Medulla oblongata (tissue), 1 donor: ENCODE data around the gene NEURL1B.

Experiments
- DNase-seq: peaks from one replicate; pipeline ENCODE4 v3.0.0-alpha.2; 2015; ENCODE audit errors: extremely low spot score

The NEURL1B gene

DNA sequence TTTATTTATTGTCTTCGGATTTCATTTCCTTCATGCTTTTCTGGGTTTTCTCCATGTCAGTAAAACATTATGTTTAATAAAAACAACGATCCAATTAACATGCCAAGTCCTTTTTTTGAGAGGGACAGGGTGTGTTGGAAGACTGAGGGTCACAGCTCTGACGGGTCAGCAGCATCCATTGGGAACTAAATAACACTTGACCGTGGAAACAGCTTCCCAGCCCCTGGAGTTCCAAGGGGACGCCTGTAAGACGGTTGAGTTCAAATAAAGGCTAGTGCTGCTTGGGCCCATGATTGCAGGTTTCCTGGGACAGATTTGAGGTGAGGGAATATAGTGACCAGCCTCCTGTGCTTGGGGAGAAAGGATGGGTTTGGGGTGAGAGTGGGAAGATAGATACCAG is 30.4 kb upstream of the NEURL1B start:
- no peak for DNase-seq

- DNase-seq: no peak
Observed at GRCh38 chr5:172611913-172612312, 29.1 kb upstream of the NEURL1B start.

DNA sequence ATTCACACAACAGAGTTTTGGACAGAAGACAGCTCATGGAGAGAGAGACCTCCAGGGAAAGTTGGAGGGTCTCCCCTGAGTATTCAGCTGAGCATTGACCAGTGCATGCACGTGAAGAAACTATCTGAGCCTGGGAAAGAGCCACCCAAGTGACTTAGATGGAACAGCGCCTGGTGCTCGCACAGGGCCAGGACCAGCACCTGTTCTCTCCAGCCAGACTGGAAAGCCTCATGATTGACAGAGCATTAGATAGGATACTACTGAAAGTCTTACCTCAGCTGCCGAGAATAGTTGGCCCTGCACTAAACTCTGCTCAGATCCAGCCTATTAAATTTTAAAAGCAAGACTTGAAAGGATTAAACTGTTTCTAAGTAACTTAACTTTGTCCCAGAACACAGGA is 28.3 kb upstream of the NEURL1B start:
- DNase-seq: no peak

DNA sequence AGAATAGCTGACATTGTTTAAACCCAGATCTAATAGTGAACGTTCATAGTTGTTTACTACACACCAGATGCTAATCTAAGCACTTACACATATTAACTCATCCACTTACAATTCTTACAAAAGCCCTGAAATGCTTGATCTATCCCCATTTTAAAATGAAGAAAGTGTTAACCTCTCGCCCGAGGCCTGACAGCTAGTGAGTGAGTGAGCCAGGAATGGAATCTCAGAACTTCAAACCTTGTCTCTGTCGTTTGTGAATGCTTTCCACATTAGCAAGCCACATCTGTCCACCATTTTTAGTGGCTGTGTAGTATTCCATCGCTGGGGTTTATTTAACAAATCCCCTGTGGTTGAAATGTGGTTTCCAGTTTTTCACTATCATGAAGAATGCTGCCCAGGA is 24.9 kb upstream of the NEURL1B start:
- DNase-seq: no peak

GRCh38 chr5:172616730-172617129 is 24.3 kb upstream of the NEURL1B start:
- DNase-seq: no peak

- DNase-seq: no peak
Observed at GRCh38 chr5:172617817-172618216, 23.2 kb upstream of the NEURL1B start.

- DNase-seq: no peak
Observed at GRCh38 chr5:172618574-172619365, 22.3 kb upstream of the NEURL1B start.

- DNase-seq: no peak
Observed at GRCh38 chr5:172620506-172620905, 20.6 kb upstream of the NEURL1B start.

- DNase-seq: no peak
Observed at GRCh38 chr5:172622091-172623046, 18.7 kb upstream of the NEURL1B start.

- no peak for DNase-seq
Observed at GRCh38 chr5:172623313-172623980, 17.6 kb upstream of the NEURL1B start.

DNA sequence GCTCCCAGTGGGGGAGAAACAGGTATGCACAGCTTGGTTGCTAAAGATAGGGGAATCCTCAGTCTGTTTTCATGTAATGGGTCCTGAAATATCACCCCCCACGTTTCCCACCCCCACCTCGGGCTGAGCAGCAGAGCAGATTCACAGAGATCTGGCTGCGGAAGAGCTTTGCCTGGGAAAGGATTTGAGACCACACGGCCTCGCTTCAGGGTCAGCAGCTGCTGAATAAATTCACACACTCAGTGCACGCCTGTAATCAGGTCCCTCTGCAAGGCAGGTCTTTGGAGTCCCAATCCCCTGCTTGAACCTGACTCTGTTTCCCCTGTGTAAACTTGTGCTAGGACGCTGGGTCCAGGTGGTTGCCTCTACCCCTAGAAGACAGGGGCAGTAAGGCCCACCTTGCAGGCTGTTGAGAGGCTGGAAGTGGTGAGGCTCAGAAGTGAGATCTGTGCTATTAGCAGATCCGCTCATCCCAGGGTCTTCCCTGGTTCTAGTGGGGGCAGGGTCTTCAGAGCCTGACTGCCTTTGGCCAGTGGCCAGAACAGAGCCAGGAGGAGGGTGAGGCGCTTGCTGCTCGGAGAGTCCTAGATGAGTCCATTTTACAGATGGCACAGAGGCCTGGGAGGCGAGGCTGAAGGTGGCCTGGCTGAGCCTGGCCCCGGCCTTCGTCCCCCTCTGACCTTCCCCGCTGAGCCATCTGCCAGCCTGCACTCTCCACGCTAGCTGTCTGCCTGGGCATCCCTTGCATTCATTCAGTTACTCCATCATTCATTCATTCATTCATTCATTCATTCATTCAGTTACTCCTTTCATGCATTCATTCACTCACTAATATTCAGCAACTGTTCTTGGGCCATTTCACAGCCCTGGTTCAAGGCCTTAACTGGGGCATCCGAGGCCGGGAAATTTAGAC is 16.7 kb upstream of the NEURL1B start:
- DNase-seq: no peak

DNA sequence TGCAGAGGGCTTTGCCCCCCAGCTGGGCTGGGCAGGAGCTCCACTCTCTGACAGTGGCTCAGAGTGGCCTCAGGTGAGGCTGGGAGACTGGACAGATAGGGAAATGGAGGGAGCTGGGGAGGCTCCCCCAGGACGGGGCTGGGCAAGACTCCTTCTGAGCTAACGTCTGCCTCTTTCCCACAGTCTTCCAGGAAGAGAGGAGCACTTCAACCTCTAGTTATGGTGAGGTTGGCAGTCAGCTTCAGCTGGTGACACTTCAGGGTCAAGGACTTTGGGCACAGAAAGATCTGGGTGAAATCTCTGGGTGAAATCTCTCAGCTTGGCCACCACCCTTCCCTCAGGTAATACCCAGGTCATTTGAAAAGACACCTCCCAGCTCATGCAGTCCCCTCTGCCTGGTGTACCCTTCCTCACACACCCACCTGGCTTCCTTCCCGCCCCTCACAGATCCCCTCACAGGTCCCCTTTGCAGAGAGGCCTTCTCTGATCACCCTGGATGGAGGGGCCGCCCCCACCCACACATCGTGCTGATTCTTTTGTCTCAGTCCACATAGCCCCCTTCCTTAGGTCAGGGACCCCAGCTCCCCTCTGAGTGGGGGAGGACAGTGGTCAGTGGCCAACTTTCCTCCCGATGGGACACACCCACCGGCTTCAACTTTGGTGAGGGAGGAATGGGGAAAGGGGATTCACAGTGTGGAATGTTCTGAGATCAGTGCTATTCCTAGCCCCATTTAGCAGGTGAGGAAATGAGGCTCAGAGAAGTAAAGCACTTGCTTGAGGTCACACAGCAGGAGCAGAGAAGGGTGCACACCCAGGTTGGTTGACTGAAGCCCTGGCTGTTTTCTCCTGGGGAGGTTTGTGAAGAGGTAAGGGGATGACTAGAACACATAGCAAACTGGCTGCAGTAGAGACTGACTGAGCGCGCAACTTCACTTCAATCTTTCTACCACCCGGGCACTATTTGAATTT is 15.8 kb upstream of the NEURL1B start:
- DNase-seq: no peak

GRCh38 chr5:172626031-172626581 is 15.0 kb upstream of the NEURL1B start:
- DNase-seq: no peak

GRCh38 chr5:172630082-172630481 is 11.0 kb upstream of the NEURL1B start:
- DNase-seq: no peak

DNA sequence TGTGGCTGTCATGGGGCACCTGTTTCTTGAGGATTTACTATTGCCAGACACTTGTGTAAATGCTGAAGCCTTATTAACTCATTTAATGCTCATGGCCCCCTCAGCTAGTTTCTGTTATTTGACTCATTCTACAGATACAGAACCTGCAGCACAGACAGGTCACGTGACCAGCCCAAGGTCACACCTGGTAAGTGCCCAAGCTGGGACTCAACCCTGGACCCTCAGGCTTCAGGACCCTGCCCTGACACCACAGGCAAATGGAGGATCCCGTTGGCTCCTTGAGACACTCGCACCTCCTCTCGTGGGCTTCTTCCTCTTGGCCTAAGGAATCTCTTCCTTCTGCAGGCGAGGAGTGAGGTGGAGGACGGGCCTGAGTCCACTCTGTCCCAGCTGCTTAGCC is 10.6 kb upstream of the NEURL1B start:
- no peak for DNase-seq

DNA sequence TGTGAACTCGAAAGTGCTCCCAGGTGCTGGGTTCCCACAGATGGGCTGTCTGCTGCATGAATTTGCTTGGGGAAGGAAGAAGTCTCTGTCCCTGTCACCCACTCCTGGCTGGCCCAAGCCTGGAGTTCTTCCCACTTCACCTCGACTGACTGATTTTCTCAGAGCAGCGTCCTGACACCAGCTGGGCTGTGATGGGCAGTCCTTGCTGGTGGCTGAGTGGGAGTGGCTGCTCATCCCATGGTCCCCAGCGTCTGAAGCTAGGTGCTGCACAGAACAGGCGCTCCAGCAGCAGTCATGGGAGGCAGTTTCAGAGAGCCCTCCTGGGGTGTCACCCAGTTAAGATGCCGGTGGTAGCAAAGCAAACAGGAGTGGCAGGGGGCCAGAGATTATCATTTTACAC is 10.1 kb upstream of the NEURL1B start:
- DNase-seq: no peak

DNA sequence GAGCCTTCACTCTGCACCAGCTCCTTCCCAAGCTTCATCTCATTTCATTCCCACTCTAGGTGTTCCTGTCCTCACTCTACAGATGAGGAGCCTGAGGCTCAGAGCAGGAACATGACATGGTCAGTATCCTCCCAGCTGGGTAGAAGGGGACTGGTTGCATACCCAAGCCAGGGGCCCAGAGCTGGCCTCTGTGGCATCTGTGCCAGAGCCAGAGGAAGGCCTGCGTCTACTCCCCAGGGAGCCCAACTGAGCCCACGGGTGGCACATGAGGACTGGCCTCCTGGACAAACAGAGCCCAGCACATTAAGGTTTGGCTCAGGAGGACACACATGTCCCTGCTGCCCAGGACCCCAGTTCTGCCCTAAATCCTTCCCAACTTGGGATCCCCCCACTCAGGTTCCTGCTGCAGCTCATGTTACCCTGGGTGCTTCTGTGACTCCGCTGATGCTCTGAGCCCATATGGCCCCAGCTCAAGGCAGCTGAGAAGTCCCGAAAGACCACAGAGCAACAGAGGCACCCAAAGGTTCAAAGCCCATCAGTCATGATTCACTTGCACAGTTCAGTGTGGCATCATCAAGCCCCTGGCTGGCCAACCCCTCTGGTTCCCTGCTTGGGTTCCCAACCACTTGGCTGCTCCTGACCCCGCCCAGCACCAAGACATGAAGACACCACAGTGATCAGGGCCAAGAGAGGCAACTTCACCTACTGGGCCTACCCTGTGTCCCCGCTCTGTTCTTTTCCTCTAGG is 8.5 kb upstream of the NEURL1B start:
- no peak for DNase-seq

- DNase-seq: no peak
Observed at GRCh38 chr5:172633403-172633970, 7.6 kb upstream of the NEURL1B start.
